CD14-positive monocyte (primary cell): ENCODE results near the gene GNA12. TPM values are rescaled to one million over a fixed set of nuclear protein-coding genes. Genes with fewer than 3 reads are reported as not detected.
A peak's percentile ranks its signal among the peaks of the same experiment; 100 is the strongest.

ENCODE experiments used
- DNase-seq, 3 donors: peaks; one replicate each; pipeline ENCODE4 v3.0.0-alpha.2; 2011 to 2022
- H2AFZ ChIP-seq: 2 replicates; pipeline ENCODE4 v1.6.0; 2012; ENCODE audit warnings: mild to moderate bottlenecking, low read depth, low read length, inconsistent platforms; ENCODE audit not compliant: insufficient read depth, poor library complexity, severe bottlenecking
- H3K27ac ChIP-seq, 2 donors: 1 replicate in 1 of 2; 2 replicates in 1 of 2; pipeline ENCODE4 v1.5.1; 2012 to 2013; ENCODE audit warnings: low read length in 2 of 2, control low read depth in 1 of 2, inconsistent platforms in 1 of 2, low read depth in 1 of 2, mild to moderate bottlenecking in 1 of 2
- H3K27me3 ChIP-seq, 2 donors: one replicate each; pipeline versions ENCODE4 v1.6.0 to v1.6.1; 2011 to 2013; ENCODE audit warnings: low read length in 2 of 2; ENCODE audit not compliant: control insufficient read depth in 2 of 2, insufficient read depth in 2 of 2
- H3K36me3 ChIP-seq, 2 donors: replicated peaks in 1 of 2; 1 replicate in 1 of 2; 2 replicates in 1 of 2; pipeline versions ENCODE4 v1.5.1 to v1.6.1; 2012 to 2013; ENCODE audit warnings: low read length in 2 of 2, control low read depth in 1 of 2, inconsistent platforms in 1 of 2, mild to moderate bottlenecking in 1 of 2; ENCODE audit not compliant: insufficient read depth in 2 of 2, control insufficient read depth in 1 of 2
- H3K4me1 ChIP-seq, 2 donors: 1 replicate in 1 of 2; 2 replicates in 1 of 2; pipeline versions ENCODE4 v1.5.1 to v1.6.1; 2012 to 2013; ENCODE audit warnings: low read length in 2 of 2, control low read depth in 1 of 2, inconsistent platforms in 1 of 2, mild to moderate bottlenecking in 1 of 2, moderate library complexity in 1 of 2; ENCODE audit not compliant: insufficient read depth in 2 of 2, control insufficient read depth in 1 of 2
- H3K4me2 ChIP-seq: replicated peaks from 2 replicates; pipeline ENCODE3; 2012; ENCODE audit warnings: low read length, moderate library complexity, mild to moderate bottlenecking; ENCODE audit not compliant: poor library complexity, severe bottlenecking; ENCODE audit errors: extremely low read depth
- H3K4me3 ChIP-seq, 3 experiments: fragments of 200-600 bp in 1 of 3; sonication (generic) in 1 of 3; replicated peaks in 1 of 3; 1 replicate in 2 of 3; 2 replicates in 1 of 3; pipeline ENCODE4 v1.5.1; 2011 to 2013; ENCODE audit warnings: low read length in 3 of 3, mild to moderate bottlenecking in 3 of 3, control low read depth in 2 of 3, low read depth in 2 of 3, inconsistent platforms in 1 of 3, moderate library complexity in 1 of 3
- H3K79me2 ChIP-seq: 2 replicates; pipeline ENCODE4 v1.6.0; 2012; ENCODE audit warnings: mild to moderate bottlenecking, control low read depth, inconsistent platforms, low read length, moderate library complexity; ENCODE audit not compliant: insufficient read depth
- H3K9ac ChIP-seq: 2 replicates; pipeline ENCODE4 v1.6.0; 2017; ENCODE audit warnings: low read length, mild to moderate bottlenecking; ENCODE audit not compliant: insufficient read depth, poor library complexity, severe bottlenecking
- H3K9me3 ChIP-seq, 2 donors: replicated peaks in 1 of 2; 1 replicate in 1 of 2; 2 replicates in 1 of 2; pipeline versions ENCODE4 v1.5.1 to v1.6.1; 2012 to 2013; ENCODE audit warnings: low read length in 2 of 2, control low read depth in 1 of 2; ENCODE audit not compliant: control insufficient read depth in 1 of 2, insufficient read depth in 1 of 2
- H4K20me1 ChIP-seq: 2 replicates; pipeline ENCODE4 v1.6.0; 2012; ENCODE audit warnings: mild to moderate bottlenecking, low read length, control low read depth, moderate library complexity; ENCODE audit not compliant: insufficient read depth
- H3K27ac Mint-ChIP-seq, 7 donors: one replicate each; pipeline ENCODE4 v1.8.0; 2020; ENCODE audit warnings: mild to moderate bottlenecking in 7 of 7, mixed read lengths in 7 of 7, moderate library complexity in 6 of 7, inconsistent platforms in 2 of 7
- H3K27me3 Mint-ChIP-seq, 3 donors: one replicate each; pipeline ENCODE4 v1.8.0; 2021 to 2022; ENCODE audit warnings: low read depth in 3 of 3, mild to moderate bottlenecking in 3 of 3, mixed read lengths in 3 of 3, moderate library complexity in 3 of 3, inconsistent platforms in 1 of 3
- H3K36me3 Mint-ChIP-seq, 2 donors: one replicate each; pipeline ENCODE4 v1.8.0; 2020; ENCODE audit warnings: mixed read lengths in 2 of 2, inconsistent platforms in 1 of 2, mild to moderate bottlenecking in 1 of 2
- H3K4me1 Mint-ChIP-seq: one replicate; pipeline ENCODE4 v1.8.0; 2020; ENCODE audit warnings: mild to moderate bottlenecking, mixed read lengths
- H3K4me3 Mint-ChIP-seq, 2 donors: one replicate each; pipeline ENCODE4 v1.8.0; 2020; ENCODE audit warnings: mild to moderate bottlenecking in 2 of 2, mixed read lengths in 2 of 2, moderate library complexity in 1 of 2
- H3K9me3 Mint-ChIP-seq, 7 donors: one replicate each; pipeline ENCODE4 v1.8.0; 2020 to 2022; ENCODE audit warnings: mixed read lengths in 7 of 7, mild to moderate bottlenecking in 6 of 7, moderate library complexity in 6 of 7, inconsistent platforms in 2 of 7
- WGBS: methylation state at CpG from one replicate; pipeline ENCODE4 v1.1.5; 2013; ENCODE audit warnings: missing lambda C conversion rate; ENCODE audit not compliant: insufficient coverage; 5-methylcytosine and 5-hydroxymethylcytosine counted together
- intact Hi-C, 2 donors: fragments of 100-400 bp; cut with micrococcal nuclease; formaldehyde crosslinking; loops; one replicate each; pipeline versions ENCODE4 v1.15.0 to v1.15.1; 2023
- polyA plus RNA-seq, 3 donors: library from polyadenylated mRNA; depleted of rRNA in 1 of 3; unstranded in 2 of 3; stranded (reverse) in 1 of 3; fragments of 300-500 nt in 2 of 3; fragments of >200 nt in 1 of 3; fragmentation: Illumina TruSeq in 2 of 3; gene quantifications; 1 replicate in 2 of 3; 2 replicates in 1 of 3; pipeline ENCODE4 v1.2.3, GENCODE V29; 2012 to 2021
- TF ChIP-seq, protein P1 (sequence below): fragments of 200-600 bp; IDR thresholded peaks from one replicate; pipeline ENCODE4 v1.8.0; 2022; ENCODE audit warnings: antibody characterized with exemption, mild to moderate bottlenecking

GNA12 gene
- polyA plus RNA-seq, 3 donors, result 3.4 to 25.9 (median 10.6) TPM

DNA sequence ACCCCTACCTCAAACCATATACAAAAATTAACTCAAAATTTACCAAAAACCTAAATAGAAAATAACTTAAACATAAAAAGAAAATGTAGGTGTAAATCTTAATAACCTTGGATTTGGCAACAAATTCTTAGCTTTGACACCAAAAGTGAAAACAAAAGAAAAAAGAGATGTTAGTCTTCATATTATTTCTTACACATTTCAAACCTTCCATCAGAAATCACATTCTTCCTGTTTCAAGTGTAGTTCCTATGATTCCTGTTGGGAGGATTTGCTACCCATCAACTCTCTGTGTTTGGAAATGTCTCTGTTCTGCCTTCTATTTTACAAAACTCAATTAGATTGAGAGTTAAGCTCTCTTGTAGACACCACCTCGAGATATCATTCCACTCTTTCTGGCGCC, 62.0 kb downstream of the GNA12 start:
- WGBS, result 90% methylated on average over 2 of the region's 2 CpGs

DNA sequence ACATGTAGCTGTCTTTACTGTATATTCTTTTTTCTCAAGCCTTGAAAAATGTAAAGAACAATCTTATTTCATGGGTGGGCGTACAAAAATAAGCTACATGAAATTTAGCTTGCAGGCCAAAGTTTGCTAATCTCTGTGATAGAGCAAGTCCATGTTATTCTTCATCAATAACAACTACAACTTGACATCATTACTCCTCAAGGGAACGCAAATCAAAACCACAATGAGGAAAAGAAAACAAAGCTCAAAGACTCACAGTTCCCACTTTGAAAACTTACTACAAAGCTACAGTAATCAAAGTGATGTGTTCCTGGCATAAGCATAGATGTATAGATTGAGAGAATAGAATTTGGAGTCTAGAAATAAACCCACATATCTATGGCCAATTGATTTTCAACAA, 62.5 kb downstream of the GNA12 start:
- Mint-ChIP-seq H3K9me3 (peaks cover 0 to 3% (median 0%) of the 10 kb centered on the region in 7 donors), H3K36me3 (peaks cover 33 to 36% of the 10 kb centered on the region in 2 donors), H3K27me3 (no peaks in the 10 kb centered on the region), H3K27ac (peak overlapping the region in 3 of 7 donors; percentile 36 to 65 (median 53)), H3K4me3 (no peak overlapping the region), H3K4me1 (peaks cover 19% of the 10 kb centered on the region)
- no CpG with 5 or more reads among the region's 2 CpGs for WGBS
- Histone ChIP-seq H3K9ac (no peak overlapping the region), H2AFZ (no peak overlapping the region), H4K20me1 (no peaks in the 10 kb centered on the region), H3K4me2 (no peak overlapping the region), H3K4me1 (peaks cover 4 to 15% of the 10 kb centered on the region in 2 donors), H3K79me2 (no peaks in the 10 kb centered on the region), H3K27ac (peak overlapping the region in 1 of 2 donors; percentile 13), H3K4me3 (no peak overlapping the region), H3K36me3 (peaks cover 0 to 8% of the 10 kb centered on the region in 2 donors), H3K27me3 (no peaks in the 10 kb centered on the region), H3K9me3 (no peaks in the 10 kb centered on the region)
- DNase-seq, result no peak
- TF ChIP-seq, protein P1, sequence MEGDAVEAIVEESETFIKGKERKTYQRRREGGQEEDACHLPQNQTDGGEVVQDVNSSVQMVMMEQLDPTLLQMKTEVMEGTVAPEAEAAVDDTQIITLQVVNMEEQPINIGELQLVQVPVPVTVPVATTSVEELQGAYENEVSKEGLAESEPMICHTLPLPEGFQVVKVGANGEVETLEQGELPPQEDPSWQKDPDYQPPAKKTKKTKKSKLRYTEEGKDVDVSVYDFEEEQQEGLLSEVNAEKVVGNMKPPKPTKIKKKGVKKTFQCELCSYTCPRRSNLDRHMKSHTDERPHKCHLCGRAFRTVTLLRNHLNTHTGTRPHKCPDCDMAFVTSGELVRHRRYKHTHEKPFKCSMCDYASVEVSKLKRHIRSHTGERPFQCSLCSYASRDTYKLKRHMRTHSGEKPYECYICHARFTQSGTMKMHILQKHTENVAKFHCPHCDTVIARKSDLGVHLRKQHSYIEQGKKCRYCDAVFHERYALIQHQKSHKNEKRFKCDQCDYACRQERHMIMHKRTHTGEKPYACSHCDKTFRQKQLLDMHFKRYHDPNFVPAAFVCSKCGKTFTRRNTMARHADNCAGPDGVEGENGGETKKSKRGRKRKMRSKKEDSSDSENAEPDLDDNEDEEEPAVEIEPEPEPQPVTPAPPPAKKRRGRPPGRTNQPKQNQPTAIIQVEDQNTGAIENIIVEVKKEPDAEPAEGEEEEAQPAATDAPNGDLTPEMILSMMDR, result no peak
- intact Hi-C loops, result no loop called here

More for the DNA sequence above, 62.0 kb downstream of the GNA12 start:
- TF ChIP-seq, protein P1, result no peak
- Histone ChIP-seq H3K27me3 (no peaks in the 10 kb centered on the region), H3K9ac (no peak overlapping the region), H3K4me2 (no peak overlapping the region), H3K4me1 (peaks cover 4 to 15% of the 10 kb centered on the region in 2 donors), H3K4me3 (no peak overlapping the region), H3K9me3 (no peaks in the 10 kb centered on the region), H4K20me1 (no peaks in the 10 kb centered on the region), H2AFZ (no peak overlapping the region), H3K36me3 (peaks cover 0 to 10% of the 10 kb centered on the region in 2 donors), H3K79me2 (no peaks in the 10 kb centered on the region), H3K27ac (peak overlapping the region in 1 of 2 donors; percentile 13)
- Mint-ChIP-seq H3K4me1 (peaks cover 19% of the 10 kb centered on the region), H3K27ac (peak overlapping the region in 6 of 7 donors; percentile 14 to 81 (median 58)), H3K9me3 (peaks cover 0 to 3% (median 0%) of the 10 kb centered on the region in 7 donors), H3K4me3 (no peak overlapping the region), H3K27me3 (no peaks in the 10 kb centered on the region), H3K36me3 (peaks cover 34 to 40% of the 10 kb centered on the region in 2 donors)
- intact Hi-C loops, result no loop called here
- no peak for DNase-seq
